ENCODE results near the gene MARCHF7.
"Not testable (repeated sequence)": the region's sequence is repeated elsewhere in the genome, so short reads cannot be mapped to it uniquely, and the experiment has no call there.

Gene MARCHF7

DNA sequence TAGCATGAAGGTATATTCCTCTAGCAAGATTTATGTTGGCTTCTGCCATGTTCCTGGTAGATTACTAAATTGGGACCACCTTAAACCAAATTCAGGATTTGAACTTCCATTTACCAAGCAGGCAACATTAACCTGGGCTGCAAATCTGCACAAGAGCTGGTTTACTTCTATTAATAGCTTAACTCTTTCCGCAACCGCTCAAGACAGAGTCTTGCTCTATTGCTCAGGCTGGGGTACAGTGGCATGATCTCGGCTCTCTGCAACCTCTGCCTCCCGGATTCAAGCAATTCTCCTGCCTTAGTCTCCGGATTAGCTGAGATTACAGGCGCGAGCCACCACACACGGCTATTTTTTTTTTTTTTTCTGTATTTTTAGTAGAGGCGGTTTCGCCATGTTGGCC lies 8.4 kb downstream of the MARCHF7 start:
- DNase-seq (ENCODE audit: low spot score) = no peak

DNA sequence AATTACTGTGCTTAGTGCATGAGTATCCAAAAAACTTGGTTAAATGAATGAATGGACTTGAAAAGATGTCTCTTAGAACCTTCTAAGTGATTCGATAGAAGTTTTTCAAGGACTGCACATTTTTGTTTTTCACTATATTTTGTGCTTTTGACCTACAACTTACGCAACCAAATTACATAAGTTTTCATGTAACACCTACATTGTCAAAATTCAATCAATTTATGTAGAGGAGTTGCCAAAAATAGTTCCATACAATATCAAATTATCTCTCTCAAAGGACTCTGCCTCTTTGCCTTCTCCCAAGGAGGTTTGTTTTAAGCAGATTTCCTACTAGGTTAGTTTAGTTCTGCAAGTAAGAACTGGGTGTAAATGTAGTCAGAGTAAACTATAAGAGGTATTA lies 10.3 kb downstream of the MARCHF7 start:
- DNase-seq (ENCODE audit: low spot score) = no peak

DNA sequence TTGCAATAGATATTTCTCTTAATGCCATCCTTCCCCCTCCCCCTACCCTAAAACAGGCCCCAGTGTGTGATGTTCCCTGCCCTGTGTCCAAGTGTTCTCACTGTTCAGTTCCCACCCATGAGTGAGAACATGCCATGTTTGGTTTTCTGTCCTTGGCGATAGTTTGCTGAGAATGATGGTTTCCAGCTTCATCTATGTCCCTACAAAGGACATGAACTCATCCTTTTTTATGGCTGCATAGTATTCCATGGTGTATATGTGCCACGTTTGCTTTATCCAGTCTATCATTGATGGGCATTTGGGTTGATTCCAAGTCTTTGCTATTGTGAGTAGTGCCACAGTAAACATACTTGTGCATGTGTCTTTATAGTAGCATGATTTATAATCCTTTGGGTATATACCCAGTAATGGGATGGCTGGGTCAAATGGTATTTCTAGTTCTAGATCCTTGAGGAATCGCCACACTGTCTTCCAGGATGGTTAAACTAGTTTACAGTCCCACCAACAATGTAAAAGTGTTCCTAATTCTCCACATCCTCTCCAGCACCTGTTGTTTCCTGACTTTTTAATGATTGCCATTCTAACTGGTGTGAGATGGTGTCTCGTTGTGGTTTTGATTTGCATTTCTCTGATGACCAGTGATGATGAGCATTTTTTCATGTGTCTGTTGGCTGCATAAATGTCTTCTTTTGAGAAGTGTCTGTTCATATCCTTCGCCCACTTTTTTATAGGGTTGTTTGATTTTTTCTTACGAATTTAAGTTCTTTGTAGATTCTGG lies 12.7 kb downstream of the MARCHF7 start:
- DNase-seq (ENCODE audit: low spot score) = not testable (repeated sequence)

DNA sequence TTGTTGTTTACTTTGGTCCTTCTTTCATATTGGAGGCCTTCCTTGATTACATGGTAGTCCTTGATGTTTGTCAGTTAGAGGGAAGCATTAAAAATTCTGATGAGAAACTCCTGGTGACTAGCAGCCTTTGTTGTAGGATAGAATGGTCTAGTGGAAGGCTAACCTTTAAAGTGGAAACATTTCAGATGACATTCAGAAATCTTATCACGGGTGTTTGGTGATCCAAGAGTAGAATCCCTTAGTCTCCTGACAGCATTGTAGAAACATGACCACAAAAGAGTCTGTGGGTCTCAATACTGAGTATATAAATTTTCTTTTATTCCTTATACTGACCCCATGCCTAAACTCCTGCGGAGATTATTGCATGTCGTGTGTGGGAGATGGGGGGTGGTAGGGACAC lies 13.4 kb downstream of the MARCHF7 start:
- no peak for DNase-seq (ENCODE audit: low spot score)

DNA sequence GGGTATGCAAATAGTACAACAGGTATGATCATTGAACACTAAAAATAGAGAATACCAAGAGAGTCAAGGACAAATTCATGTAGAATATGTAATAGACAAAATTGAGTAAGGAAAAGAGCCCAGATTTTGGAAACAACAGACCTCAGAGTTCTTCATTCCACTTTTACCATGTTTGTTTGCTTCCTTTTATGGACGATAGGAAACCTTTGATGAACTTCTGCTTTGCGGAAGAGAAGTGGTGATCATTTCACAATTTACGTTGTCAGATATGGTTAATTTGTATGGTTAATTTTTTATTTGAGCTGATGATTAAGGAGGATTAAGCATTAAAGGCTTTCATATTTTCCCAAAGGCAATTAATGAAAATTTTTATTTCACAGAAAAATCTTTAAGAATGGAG lies 16.3 kb downstream of the MARCHF7 start:
- no peak for DNase-seq (ENCODE audit: low spot score)

DNA sequence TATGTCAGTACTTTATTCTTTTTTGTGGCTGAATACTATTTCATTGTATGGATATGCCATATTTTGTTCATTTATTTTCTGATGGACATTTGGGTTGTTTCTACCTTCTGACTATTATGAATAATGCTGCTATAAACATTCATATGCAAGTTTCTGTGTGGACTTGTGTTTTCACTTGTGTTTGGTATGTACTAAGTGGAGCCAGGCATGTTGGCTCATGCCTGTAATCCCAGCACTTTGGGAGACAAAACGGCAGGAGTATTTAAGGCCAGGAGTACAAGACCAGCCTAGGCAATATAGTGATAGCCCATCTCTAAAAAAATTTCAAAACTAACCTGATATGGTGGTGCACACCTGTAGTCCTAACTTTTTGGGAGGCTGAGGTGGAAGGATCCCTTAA lies 23.3 kb downstream of the MARCHF7 start:
- no peak for DNase-seq (ENCODE audit: low spot score)

DNA sequence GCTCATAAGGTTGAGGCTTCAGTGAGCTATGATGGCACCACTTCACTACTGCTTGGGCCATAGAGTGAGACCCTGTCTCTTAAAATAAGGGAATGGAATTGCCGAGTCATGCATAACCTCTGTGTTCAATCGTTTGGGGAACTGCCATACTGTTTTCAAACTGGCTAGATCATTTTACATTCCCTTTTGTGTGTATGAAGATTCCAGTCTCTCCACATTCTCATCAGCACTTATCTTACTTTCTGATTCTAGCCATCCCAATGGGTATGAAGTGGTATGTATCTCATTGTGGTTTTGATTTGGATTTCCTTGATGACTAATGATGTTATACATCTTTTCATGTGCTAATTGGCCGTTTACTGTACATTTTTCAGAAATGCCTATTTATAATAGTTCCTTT lies 23.7 kb downstream of the MARCHF7 start:
- DNase-seq (ENCODE audit: low spot score) = no peak

DNA sequence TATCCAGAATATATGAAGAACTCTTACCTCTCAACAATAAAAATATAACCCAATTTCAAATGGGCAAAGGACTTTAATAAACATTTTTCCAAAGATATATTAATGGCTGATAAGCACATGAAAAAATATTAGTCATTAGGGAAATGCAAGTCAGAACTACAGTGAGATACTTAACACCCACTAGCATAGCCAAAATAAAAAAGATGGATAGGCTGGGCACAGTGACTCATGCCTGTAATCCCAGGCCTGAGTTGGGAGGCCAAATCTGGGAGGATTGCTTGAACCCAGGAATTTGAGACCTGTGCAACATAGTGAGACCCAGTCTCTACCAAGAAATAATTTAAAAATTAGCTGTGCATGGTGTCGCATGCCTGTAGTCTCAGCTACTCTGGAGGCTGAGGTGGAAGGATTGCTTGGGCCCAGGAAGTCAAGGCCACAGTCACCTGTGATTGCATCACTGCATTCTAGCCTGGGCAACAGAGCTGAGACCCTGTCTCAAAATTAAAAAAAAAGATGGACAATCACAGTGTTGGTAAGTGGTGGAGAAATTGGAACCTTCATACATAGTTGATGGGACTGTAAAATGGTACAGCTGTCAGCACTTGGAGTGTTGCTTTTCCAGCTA lies 25.1 kb downstream of the MARCHF7 start:
- no peak for DNase-seq (ENCODE audit: low spot score)

DNA sequence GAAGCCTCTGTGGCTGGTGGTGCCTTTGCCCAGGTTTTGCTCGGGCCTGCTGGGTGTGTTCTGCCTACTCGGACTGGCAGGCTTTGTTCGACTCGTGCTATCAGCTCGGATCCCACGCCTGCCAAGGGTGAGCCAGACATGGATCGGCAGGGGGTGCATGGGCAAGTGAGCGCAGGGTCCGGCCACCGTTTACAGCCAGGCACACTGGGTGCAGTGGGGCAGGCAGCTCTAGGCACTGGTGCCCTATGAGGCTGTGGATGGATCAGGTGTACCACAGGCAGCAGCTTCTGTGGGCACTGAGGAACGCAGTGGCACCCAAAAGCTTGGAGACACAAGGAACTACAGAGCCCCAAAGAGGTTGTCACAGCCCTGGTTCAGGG lies 25.6 kb downstream of the MARCHF7 start:
- DNase-seq (ENCODE audit: low spot score) = no peak

DNA sequence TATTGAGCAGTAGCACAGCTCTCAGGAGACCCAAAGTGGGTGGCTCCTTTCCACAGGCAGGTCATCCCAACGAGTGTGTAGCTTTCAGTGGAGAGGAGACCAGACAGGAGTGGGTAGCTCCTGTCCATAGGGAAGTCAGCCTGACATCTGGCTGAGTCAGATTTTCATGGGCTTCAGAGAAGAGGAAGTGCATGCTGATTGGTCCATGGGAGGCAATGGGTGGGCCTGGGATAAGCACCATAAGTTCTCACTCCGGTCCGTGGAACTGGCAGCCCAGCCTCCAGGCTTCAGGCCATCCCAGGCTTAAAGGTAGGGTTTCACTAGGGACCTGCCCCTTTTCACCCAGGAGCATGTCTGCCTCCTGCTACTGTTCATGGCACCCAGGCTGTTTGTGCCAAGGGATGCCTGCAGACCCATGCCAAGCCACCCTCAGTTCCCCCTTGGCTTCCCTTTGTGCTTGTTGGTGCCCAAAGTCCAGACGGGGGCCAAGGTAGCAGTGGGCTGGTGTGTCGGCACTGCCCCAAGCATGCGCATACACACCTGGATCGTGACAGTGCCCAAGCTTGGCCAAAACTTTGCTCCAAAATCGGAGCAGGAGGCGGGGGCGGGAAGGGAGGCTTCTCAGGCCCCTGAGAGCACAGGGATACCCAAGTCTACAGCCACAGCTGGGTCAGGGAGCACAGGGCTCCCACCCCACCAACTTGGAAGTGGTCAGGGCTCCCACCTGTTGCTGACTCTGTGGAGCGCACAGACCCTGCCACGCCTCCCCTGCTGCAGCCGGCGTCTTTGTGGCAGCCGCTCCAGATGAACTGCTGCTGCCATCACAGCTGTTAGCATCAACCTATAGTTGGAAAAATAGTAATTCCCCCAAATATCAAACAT lies 26.4 kb downstream of the MARCHF7 start:
- DNase-seq (ENCODE audit: low spot score) = no peak

DNA sequence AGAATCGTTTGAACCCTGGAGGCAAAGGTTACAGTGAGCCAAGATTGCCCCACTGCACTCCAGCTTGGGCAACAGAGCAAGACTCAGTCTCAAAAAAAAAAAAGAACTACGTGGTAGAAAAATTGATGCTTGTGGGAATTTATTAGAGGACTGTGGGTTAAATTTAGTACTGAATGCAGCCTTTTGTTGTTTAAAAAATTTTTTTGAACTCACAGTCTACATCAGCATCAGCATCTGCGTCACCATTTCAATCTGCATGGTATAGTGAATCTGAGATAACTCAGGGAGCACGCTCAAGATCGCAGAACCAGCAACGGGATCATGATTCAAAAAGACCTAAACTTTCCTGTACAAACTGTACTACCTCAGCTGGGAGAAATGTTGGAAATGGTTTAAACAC lies 30.5 kb downstream of the MARCHF7 start:
- no peak for DNase-seq (ENCODE audit: low spot score)

DNA sequence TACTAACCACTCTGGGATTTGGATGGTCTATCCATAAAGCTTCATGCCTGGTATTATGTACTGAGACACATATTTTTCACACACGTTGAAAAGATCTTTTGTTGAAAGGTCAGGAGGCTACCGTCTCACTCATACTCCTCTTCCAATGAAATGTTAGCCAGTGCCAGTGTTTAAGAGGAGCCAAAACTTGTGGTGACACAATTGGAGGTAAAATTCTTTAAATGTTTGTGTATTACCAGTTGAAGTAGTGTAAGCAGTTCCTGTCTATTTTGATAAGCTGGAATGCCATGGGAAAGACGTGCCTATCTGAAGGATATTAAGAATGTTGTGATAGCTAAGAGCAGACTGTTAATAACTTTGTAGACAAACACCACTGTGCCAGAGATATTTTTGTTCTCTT lies 32.1 kb downstream of the MARCHF7 start:
- peak; percentile 13 for DNase-seq (ENCODE audit: low spot score)

DNA sequence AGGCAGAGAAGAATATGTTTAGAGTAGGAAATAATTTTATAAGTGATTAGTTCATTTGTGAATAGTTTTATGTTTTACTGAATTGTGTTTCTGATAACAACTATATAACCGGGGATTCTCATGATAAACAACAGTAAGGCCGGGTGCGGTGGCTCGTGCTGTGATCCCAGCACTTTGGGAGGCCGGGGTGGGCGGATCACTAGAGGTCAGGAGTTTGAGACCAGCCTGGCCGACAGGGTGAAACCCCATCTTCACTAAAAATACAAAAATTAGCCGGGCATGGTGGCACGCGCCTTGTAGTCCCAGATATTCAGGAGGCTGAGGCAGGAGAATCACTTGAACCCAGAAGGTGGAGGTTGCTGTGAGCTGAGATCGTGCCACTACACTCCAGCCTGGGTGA lies 32.9 kb downstream of the MARCHF7 start:
- not testable (repeated sequence) for DNase-seq (ENCODE audit: low spot score)

DNA sequence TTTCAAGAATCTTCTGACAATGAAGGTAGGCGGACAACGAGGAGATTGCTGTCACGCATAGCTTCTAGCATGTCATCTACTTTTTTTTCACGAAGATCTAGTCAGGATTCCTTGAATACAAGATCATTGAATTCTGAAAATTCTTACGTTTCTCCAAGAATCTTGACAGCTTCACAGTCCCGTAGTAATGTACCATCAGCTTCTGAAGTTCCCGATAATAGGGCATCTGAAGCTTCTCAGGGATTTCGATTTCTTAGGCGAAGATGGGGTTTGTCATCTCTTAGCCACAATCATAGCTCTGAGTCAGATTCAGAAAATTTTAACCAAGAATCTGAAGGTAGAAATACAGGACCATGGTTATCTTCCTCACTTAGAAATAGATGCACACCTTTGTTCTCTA lies 35.8 kb downstream of the MARCHF7 start:
- no peak for DNase-seq (ENCODE audit: low spot score)

DNA sequence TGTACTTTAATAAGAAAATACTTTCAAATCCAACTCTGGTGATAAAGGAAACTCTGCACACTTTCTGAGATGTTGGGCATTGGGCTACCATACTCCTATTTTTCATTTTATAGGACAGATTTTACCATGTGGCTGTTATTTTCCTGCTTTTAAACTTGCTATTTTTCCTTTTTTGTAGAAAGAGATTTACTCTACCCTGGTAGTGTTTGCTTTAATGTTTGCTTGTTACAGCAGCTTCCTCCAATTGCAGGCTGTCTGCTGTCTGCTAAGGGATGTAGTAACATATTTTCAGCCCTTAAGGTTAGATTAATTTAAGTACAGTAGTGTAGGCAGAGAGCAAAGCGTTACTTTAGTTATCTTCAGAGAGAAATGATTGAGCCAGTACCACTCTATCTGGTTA lies 38.6 kb downstream of the MARCHF7 start:
- DNase-seq (ENCODE audit: low spot score) = no peak

DNA sequence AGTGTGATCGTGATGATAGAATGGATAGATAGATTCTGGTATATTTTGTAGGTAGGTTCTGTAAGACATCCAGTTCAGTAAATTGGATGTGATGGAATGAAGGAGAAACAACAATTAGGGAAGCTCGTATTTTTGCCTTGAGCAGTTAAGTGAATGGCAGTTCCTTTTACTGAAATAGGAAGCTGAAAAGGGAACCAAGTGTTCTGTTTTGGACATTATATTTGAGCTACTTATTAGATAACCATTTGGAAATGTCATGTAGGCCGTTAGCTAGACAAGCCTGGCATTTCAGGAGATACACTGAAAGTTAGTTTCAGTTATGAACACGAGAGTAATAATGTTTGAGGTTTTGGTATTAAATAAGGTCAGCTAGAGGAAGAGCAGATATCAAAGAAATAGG lies 41.5 kb downstream of the MARCHF7 start:
- DNase-seq (ENCODE audit: low spot score) = no peak

DNA sequence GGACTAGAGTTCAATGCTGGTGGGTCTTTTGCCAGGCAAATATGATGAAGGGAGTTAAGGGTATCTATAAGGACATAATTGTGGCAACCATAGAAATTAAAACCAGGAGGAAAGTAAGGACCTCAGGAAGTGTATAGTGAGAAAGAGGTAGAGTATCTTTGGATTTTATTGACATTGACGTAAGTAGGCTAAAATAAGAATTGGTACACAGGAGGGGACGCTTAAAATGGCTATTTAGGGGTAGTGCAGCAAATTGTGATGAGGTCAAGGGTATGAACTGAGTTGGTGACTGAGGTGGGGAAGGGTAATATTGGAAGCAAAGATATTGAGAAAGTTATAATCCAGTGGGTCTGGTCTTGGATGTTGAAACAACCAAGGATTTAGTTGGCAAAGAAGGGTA lies 42.7 kb downstream of the MARCHF7 start:
- no peak for DNase-seq (ENCODE audit: low spot score)

DNA sequence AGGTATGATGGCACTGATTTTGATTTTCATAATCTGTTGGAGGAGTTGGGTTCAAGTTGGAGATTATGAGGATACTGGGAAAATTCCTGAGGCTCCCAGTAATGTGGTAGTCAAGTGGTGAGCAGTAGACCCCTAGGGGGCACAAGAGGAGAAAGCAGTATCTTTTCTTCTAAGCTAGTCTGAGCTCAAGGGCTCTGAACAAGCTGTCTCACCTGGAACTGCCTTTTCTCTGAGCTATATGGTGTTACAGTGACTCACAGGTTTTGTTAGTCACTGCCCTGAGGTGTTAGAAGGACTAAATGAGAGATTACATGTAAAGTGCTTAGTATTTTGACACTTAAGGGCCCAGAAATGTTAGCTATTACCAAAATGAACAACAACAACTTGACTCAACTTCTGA lies 43.5 kb downstream of the MARCHF7 start:
- peak; percentile 19 for DNase-seq (ENCODE audit: low spot score)

DNA sequence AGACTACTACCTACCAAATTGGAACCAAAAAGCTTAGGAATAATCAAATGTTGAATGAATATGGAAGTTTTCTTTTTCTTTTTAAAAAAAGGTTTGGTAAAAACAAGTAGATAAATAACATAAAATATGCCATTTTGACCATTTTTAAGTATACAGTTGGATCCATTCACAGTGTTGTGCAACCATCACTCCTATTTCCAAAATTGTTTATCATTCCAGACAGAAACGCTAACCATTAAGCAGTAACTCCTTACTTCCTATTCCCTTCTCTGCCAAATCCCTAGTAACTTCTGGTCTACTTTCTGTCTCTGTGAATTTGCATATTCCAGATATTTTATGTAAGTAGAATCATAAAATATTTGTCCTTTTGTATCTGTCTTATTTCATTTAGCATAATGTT lies 45.9 kb downstream of the MARCHF7 start:
- no peak for DNase-seq (ENCODE audit: low spot score)

DNA sequence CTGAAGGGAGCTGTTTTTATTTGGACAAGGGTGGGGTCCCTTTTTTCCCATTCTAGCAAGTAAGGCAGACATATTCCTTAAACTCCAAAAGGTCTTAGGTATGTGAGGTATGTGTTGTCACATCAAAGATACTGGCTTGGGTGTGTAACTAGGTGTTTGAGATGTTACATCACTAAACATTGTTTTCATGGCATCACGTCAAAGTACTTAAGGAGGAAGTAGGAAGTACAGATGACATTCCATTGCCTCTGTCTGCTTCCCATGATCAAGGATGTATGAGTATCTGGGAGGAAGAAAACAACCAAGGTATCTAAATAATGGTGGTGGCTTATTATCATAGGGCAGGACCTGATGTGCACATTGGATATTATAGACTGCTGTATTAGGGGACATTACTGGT lies 46.4 kb downstream of the MARCHF7 start:
- no peak for DNase-seq (ENCODE audit: low spot score)

DNA sequence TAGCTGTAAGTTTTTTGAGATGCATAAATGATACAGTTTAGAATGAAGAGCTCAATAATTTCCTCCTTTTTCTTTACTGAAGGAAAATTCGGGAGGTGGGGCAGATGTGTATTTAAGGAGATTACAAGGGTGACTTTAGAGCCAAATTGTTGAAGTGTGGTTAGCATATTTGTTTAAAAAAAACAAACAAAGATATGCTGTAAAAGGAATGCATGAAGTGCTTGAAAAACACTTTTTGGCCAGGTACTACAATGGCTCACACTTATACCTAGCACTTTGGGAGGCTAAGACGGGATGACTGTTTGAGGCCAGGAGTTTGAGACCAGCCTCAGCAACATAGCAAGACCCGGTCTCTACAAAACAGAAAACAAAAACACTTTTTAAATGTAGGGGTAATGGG lies 47.3 kb downstream of the MARCHF7 start:
- no peak for DNase-seq (ENCODE audit: low spot score)

DNA sequence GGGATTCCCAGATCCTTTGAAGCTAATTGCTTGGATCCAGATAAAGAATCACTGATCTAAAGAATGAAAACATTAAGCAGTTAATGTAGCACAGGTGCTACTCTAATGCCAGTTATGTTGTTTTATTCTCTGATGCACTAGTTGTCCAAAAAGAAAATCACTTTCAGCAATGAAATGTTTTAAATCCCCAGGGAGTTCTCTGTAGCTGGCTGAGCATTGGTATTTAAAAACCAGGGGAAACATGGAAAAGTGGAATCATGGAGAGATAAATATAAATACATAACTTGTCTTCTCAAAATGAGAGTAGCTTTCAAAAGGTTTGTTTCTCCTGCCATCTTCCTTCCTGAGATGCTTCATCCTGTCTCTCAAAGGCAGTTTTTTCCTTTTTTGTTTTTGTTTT lies 48.0 kb downstream of the MARCHF7 start:
- DNase-seq (ENCODE audit: low spot score) = no peak

DNA sequence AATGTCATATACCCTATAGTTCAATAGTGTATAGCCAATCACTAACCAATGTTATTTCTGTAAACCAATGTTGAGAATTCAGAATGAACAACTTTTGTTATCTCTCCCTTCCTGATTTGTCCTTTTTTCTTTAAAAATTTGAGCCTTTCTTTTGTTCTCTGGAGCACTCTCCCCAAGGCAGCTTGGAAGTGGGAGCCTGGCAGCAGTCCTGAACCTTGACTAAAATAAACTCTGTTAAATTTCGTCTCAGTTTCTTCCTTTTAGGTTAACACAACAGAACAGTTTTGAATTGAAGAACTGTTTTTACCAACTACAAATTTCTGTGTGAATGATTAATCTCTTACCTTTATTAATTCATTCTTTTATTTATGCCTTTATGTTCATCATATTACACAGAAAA lies 49.8 kb downstream of the MARCHF7 start:
- DNase-seq (ENCODE audit: low spot score) = no peak

Measured in AG20443 (cell line).